C4-2B (cell line): ENCODE results near the gene EIF3B.

ENCODE experiments used
- ZFX ChIP-seq: fragments of 450-650 bp; IDR thresholded peaks from 2 replicates; pipeline ENCODE4 v1.6.1; 2017
- TF ChIP-seq, protein P1 (sequence below): fragments of 450-650 bp; conservative IDR thresholded peaks from 2 replicates; pipeline ENCODE4 v1.5.1; 2017; ENCODE audit warnings: mild to moderate bottlenecking

DNA sequence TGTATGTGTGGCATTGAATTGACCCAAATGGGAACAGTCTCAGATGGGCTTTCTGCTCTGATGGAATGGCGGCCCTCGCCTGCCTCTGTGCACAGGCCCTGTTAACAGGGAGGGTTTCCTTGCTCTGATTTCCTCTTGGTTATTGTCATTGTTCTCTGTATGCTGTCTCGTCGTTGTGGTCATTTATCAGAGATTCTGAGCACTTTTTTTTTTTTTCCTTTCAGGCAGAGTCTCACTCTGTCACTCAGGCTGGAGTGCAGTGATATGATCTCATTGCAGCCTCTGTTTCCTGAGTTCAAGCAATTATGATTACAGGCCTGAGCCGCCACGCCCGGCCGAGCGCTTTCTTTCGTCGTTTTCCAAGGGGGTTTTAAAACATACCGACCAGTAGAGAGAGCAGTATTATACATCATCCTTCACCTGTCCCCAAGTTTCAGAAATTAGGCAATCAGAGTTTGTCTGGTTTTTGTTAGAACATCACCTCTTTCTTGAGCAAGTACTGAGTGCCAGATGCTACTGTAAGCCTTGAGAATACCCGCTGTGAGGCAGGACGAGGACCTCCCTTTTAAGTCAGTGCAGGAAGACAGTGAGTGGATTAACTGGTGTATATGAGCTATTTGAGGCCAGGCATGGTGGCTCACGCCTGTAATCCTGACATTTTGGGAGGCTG lies 55.3 kb downstream of the EIF3B start:
- TF ChIP-seq, protein P1, sequence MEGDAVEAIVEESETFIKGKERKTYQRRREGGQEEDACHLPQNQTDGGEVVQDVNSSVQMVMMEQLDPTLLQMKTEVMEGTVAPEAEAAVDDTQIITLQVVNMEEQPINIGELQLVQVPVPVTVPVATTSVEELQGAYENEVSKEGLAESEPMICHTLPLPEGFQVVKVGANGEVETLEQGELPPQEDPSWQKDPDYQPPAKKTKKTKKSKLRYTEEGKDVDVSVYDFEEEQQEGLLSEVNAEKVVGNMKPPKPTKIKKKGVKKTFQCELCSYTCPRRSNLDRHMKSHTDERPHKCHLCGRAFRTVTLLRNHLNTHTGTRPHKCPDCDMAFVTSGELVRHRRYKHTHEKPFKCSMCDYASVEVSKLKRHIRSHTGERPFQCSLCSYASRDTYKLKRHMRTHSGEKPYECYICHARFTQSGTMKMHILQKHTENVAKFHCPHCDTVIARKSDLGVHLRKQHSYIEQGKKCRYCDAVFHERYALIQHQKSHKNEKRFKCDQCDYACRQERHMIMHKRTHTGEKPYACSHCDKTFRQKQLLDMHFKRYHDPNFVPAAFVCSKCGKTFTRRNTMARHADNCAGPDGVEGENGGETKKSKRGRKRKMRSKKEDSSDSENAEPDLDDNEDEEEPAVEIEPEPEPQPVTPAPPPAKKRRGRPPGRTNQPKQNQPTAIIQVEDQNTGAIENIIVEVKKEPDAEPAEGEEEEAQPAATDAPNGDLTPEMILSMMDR, result no peak
- no peak for TF ChIP-seq ZFX
